ENCODE data around the gene GTF3C4. TPM values are rescaled to one million over a fixed set of nuclear protein-coding genes. Genes with fewer than 3 reads are reported as not detected.

The GTF3C4 gene
- total RNA-seq, 1 experiment from 2014 or later: 23.1 TPM

DNA sequence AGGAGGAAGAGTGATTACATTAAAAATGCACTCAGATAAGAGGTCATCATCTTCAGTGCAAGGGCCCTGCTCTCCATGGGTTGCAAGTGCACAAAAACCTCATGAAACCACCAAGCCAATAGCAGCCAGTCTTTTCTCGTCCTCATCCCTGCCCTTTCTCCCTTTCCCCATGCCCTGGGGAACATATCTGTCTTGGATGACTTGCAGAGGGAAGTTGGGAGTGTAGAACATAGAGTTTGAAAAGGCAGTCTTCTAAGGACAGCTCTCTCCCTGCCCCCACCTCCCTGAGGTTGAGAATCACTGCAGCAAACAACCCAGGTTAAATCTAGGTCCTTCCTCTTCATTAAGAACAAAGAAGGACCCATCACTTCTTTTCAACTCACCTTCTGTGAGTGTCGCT is 22.5 kb upstream of the GTF3C4 start:
- no peak for DNase-seq (ENCODE audit: low read depth)

DNA sequence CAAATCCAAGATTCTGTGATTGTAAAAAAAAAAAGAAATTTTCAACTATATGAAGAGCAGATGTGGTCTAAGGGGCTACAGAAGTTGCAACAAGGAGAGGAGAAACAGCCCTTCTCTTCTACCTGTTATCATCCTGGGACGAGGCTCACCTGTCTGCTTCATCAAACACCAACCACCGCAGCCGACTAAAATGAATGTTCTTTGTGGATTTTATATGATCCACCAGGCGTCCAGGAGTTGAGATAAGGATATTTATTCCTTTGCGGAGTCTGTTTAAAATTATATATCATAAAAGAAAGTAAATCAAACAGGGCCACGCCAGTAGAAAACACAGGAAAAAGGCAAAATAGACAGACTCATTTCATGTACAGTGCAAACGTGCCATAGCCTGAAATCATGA is 22.0 kb upstream of the GTF3C4 start:
- DNase-seq (ENCODE audit: low read depth): no peak

DNA sequence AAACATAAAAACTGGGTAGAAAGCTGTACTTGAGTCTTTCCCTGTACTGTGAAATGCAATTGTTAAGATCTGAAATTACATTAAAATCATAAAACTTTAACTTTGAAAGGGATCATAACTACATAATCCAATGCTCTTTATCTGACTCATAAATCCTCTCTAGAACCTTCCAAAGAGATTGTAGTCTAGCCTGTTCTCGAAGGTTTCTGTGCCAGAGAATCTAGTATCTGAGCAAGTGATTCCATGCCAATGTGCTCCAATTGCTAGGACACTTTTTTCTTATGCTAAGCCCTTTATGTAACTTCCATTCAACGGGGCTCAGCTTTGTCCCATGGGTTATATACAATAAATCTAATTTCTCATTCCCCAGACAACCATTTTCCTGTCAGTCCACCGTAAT is 21.6 kb upstream of the GTF3C4 start:
- DNase-seq (ENCODE audit: low read depth): no peak

GRCh38 chr9:132651259-132651658 is 19.0 kb upstream of the GTF3C4 start:
- peak; percentile 85 for DNase-seq (ENCODE audit: low read depth)

DNA sequence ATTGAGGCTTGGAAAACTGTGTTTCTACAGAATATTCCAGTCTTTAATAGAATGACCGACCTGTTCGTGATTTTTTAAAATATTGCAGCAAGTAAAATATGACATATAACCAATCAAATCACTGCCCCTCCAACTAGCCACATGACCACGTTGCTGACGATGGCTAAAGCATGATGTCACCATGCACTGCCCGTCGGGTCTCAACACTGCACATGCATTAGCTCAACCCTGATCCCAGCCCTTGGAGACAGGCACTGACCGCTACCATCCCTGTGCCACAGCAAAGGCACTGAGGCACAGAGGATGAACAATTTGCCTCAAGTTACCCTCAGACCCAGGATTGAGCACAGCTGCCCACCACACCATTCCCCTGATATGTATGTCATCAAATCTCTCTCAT is 14.0 kb upstream of the GTF3C4 start:
- DNase-seq (ENCODE audit: low read depth): no peak

GRCh38 chr9:132662152-132662945 is 7.9 kb upstream of the GTF3C4 start:
- DNase-seq (ENCODE audit: low read depth): no peak

DNA sequence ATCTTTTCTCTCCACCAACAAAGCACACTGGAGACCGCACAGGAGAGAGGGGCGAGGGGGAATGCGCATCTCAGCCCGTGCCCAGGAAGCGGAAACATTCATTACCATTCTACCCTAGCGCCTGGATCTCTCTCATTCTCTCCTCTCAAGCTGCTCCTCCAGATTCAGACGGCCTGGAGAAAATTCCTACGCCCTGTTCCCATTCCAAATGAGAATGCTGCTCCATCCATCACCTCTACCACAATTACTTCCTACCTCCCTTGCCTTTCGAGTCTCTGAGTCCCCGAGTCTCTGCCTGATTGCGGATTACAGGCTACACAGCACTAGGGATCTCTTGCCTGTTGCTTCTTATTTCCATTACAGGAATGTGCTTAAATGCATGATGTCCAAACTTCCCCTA is 7.1 kb upstream of the GTF3C4 start:
- DNase-seq (ENCODE audit: low read depth): no peak

- DNase-seq (ENCODE audit: low read depth): no peak
These were observed 6.4 kb upstream of the GTF3C4 start for GRCh38 chr9:132663851-132664250.

DNA sequence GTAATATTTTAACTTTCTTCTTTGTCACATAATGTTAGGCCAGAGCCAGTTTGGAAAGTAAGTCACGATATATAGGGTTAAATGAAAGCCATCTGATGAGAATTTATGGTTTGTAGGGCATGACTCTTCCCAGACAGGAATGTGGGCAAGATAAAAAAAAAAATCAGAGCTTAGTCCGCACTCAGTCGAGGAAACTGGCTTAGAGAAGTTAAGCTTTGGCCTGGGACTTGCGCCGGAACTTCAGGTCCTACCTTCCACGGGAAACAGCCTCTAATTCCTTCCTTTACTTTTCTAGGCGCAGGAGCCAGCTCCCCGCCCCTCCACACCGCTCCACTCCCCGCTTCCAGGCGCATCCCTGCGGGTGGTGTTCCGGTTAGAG is 956 bp upstream of the GTF3C4 start:
- DNase-seq (ENCODE audit: low read depth): no peak

DNA sequence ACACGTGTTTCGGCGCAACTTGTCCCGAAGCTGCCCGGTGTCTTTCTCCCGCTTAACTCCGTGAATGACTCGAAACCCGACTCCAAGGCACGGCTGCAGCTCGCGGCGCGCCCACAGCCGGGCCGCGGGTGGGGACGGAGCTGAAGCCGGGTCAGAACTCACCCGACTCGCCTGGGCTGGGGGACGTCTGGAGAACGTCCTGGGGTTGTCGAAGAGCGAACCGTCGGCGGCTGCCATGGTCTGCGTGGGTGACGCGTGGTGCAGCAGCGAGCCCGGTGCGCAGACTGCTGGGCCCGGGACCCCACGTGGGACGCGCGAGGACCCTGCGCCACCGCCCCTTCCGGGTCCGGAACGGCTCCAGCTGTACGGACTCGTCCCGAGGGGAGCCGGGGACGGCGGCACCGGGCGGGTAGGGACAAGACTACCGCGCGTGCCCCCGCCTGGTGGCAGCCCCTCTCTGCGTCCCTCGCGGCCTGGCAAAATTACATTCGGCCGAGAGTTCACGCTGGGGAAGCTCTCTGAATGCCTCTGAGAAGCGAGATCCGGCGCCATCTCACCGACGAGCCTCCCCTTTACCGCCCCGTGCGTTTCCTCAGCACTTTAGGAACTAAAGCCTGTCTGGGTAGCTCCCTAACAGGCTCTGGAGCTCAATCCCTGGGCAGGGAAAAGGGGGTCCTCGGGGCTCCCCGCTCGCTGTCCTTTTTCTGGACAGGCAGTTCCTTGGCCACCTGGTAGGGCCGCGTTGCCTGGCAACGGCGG is 387 bp upstream of the GTF3C4 start, which contains the start of gene DDX31:
Gene DDX31, minus strand, starts transcription at position 286 of the 759 bp plus-strand sequence. Its CDS starts 49 bp downstream, at position 237.
- DNase-seq (ENCODE audit: low read depth): peak; percentile 79

DNA sequence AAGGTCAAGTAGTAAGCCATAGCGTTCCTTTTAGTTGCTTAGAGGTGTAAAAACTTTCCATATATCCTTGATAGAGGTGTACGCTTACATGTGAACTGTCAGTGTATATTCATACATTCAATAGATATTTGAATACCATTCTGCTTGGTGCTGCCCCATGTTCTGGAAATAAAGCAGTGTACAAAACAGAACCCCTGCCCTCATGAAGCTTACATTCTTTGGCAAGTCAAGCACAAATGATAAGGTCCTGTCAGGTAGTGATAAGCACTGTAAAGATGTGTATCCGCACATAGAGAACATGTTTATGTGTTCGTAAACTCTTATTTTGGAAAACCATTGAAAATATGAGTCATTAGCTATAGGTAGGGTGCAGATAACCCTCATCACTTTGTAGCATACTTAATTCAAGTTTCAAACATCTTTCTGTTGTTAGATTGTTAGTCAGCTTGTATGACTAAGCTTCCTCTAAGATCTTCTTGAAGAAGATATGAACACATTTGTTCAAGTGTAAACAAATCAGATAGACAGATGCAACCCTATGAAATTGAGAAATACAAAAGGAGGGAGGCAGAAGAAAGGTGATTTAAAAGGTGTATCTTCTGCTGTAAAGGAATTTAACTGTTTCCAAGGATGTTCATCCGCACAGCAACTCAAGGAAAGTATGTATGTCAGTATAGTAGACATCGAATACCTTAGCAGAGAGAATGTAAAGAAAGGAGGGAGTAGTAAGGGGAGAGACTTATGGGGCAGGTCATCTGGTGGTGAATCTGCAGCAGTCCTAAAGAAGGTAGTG is 1.6 kb downstream of the GTF3C4 start:
- no peak for DNase-seq (ENCODE audit: low read depth)

DNA sequence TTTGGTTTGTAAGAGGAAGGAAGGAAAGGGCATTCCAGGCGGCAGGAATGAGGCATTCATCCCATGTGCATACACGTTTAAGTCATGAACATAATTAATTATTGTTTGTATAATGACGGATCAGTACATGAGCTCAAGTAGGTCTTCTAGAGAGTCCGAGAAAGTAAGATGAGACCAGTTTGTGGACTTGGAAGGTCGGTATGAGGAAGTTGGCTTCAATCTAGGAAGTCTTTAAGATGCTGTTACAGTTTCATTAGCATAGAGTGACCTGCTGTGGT is 2.1 kb downstream of the GTF3C4 start:
- peak; percentile 40 for DNase-seq (ENCODE audit: low read depth)

DNA sequence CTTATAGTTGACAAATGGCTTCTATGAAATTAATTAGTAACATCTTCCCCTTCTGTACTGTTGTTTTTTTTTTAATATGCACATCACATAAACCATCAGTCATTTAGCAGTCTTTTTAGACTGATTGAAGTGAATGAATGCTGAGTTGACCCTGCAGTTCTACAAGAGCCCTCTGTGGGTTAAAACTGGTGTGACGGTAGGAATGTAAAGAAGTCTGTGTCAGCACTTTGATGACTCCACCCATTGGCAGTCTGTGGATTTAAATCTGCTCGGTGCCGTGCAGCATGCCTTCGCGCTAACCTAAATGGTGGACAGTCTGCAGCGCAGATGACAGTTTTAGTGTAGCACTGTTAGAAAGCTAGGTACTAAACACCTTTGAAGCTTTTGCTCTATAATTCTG is 3.1 kb downstream of the GTF3C4 start:
- DNase-seq (ENCODE audit: low read depth): no peak

DNA sequence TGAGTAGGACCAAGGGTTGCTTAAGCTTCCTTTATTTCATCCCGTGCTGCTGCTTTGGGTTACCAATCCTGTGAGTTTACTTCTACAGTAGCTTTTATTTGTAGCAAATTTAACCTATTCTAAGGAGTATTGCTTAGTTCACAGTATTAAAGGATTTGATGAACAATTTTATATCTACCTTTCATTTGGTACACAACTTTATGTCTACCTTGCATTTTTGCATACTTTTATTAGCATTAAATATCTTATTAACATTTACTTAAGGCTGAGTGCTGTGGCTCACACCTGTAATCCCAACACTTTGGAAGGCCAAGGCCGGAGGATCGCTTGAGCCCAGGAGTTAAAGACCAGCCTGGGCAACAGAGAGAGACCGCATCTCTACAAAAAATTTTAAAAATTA is 4.2 kb downstream of the GTF3C4 start:
- DNase-seq (ENCODE audit: low read depth): no peak

- DNase-seq (ENCODE audit: low read depth): no peak
These were observed 7.7 kb downstream of the GTF3C4 start for GRCh38 chr9:132677976-132678375.

DNA sequence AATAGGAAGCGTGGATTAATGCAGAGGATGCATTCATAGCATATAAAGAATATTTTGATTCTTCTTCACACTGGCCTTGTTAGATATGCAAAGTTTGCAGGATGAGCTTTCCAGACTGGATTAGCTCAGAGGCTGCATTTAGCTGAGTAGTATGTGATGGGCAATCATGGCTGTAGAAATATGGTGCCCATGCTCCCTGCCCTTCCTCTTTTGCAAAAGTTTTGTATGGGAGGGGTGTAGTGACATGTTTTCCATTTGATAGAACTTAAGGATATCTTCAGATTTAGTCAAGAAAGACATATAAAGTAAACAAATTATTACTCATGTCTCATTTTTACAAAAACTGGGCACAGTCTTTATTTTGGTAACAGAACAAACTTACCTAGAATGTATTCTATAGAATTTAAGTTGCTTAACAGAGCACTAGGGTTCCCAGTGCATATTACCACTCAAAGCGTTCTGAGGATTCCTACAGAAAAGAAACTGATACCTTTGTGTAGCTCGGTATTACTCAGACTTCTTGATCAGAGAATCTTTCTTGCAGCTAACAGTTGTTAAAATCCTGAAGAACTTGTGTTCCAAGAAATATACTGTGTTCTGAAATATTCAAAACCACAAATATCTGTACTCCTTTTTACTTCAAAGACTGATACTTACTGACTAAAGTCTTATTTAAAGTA is 9.8 kb downstream of the GTF3C4 start:
- no peak for DNase-seq (ENCODE audit: low read depth)

DNA sequence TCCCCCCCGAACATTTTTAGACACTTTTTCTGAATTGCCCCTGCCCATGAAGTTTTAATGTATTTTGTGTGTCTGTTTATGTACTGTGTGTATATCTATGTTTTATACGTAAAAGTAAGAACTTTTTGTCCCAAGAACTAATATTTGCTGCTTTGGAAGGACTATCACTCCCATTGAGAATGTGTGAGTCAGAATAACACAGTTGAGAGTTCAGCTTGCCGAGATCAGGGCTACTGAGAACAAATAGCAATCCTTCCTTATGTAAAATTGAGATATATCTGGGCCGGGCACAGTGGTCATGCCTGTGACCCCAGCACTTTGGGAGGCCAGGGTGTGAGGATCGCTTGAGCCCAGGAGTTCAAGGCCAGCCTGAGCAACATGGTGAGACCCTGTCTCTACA is 11.3 kb downstream of the GTF3C4 start:
- no peak for DNase-seq (ENCODE audit: low read depth)

GRCh38 chr9:132683873-132684272 is 13.6 kb downstream of the GTF3C4 start:
- no peak for DNase-seq (ENCODE audit: low read depth)

DNA sequence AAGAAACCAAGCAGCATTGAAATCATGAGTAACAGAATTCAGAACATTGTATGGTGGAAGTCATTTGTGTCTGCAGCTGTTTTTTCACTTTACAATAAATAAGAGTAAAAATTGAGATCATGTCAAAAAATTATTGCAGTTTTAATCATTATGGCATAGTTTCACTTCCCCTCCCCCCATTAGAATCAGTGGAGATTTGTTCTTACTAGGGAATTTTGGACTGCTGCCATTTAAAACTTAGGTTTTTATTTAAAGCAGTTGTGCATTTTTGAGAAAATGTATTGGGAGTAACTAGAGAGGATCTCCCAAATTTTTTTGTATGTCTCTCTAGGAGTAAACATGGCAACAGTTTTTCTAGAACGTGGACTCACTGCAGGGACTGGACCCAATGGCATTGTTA is 20.4 kb downstream of the GTF3C4 start:
- DNase-seq (ENCODE audit: low read depth): no peak

- DNase-seq (ENCODE audit: low read depth): peak; percentile 60
These were observed 23.9 kb downstream of the GTF3C4 start for GRCh38 chr9:132694144-132694543.

DNA sequence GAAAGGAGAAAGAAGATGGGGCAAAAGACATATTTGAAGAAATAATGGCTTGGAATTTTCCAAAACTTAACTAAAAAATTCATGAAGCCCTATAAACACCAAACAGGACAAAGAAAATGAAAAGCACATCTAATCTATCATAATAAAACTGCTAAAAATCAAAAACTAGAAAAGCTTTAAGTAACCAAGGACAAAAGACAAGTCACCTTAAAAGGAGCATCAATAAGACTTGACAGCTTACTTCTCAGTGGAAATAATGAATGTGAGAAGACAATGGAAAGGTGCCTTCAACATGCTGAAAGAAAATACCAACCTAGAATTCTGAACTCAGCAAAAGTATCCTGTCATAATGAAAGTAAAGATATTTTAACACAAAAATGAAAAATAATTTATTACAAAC is 27.0 kb downstream of the GTF3C4 start:
- DNase-seq (ENCODE audit: low read depth): no peak

- DNase-seq (ENCODE audit: low read depth): no peak
These were observed 28.7 kb downstream of the GTF3C4 start for GRCh38 chr9:132698989-132699388.

All from HT1080 (cell line).